ENCODE results near the gene ESD. TPM values are rescaled to one million over a fixed set of nuclear protein-coding genes. Genes with fewer than 3 reads are reported as not detected.

ESD gene
- total and polyA plus RNA-seq, 2 experiments from 2014 or later = 61.0 to 123 TPM

GRCh38 chr13:46801858-46802257, 4.9 kb upstream of the ESD start (continued):
- TF ChIP-seq ZNF462 (CRISPR knock-in tag; IDR thresholded peaks at IDR 0.05) (no peak), EZH2 (IDR thresholded peaks at IDR 0.05; ENCODE audit: low read depth, unreplicated experiment) (no peak), ETS1 (IDR thresholded peaks at IDR 0.05) (no peak)

GRCh38 chr13:46799139-46799538, 2.2 kb upstream of the ESD start:
- peaks cover 21% of the 10 kb centered on the region for H3K4me1 ChIP-seq (ENCODE audit: insufficient read depth)
- H3K27me3 ChIP-seq (ENCODE audit: insufficient read depth) = no peaks in the 10 kb centered on the region
- H3K4me3 Mint-ChIP-seq = no peak overlapping the region
- peaks cover 14% of the 10 kb centered on the region for H3K79me2 ChIP-seq (replicated peaks; ENCODE audit: insufficient read depth)
- no peak overlapping the region for H3K4me3 ChIP-seq
- no peaks in the 10 kb centered on the region for H3F3A ChIP-seq (replicated peaks; ENCODE audit: low read depth)
- H2AFZ ChIP-seq = no peak overlapping the region
- ATAC-seq (no peak), DNase-seq (ENCODE audit: low spot score) (no peak)
- no peak overlapping the region for H3K27ac Mint-ChIP-seq
- peaks cover 24% of the 10 kb centered on the region for H3K4me1 Mint-ChIP-seq
- H3K9me2 ChIP-seq (ENCODE audit: insufficient read depth) = peaks cover 8% of the 10 kb centered on the region
- no peaks in the 10 kb centered on the region for H4K20me1 ChIP-seq (replicated peaks; ENCODE audit: insufficient read depth)
- H3K27ac ChIP-seq (ENCODE audit: low read depth) = no peak overlapping the region
- no peak overlapping the region for H3K4me2 ChIP-seq
- H3K36me3 ChIP-seq (ENCODE audit: insufficient read depth) = no peaks in the 10 kb centered on the region
- peaks cover 6% of the 10 kb centered on the region for H3K27me3 Mint-ChIP-seq (ENCODE audit: insufficient read depth, low read depth, poor library complexity)
- no peaks in the 10 kb centered on the region; the same call in 2 of the 3 replicates for H3K36me3 Mint-ChIP-seq (ENCODE audit: low read depth)
- H3K9me3 Mint-ChIP-seq = no peaks in the 10 kb centered on the region; the same call in 2 of the 3 replicates
- TF ChIP-seq NANOG (IDR thresholded peaks at IDR 0.05; ENCODE audit: borderline replicate concordance) = no peak
- TF ChIP-seq CREB1 (CRISPR knock-in tag; IDR thresholded peaks at IDR 0.05; ENCODE audit: low read depth) = no peak
- no peak for TF ChIP-seq EZH2phosphoT487 (IDR thresholded peaks at IDR 0.05; ENCODE audit: unreplicated experiment)
- no peak for TF ChIP-seq ETS1 (IDR thresholded peaks at IDR 0.05)
- no peak for TF ChIP-seq CTCF (conservative IDR thresholded peaks at IDR 0.05; ENCODE audit: low read depth in 2 of 2)
- TF ChIP-seq ZNF114 (CRISPR knock-in tag; IDR thresholded peaks at IDR 0.05) = no peak
- no peak for TF ChIP-seq ZNF331 (CRISPR knock-in tag; IDR thresholded peaks at IDR 0.05; ENCODE audit: low read depth)
